CD4-positive, alpha-beta memory T cell (primary cell): ENCODE measurements around the gene RNF167. TPM values are rescaled to one million over a fixed set of nuclear protein-coding genes. Genes with fewer than 3 reads are reported as not detected.
A peak's percentile ranks its signal among the peaks of the same experiment; 100 is the strongest.

Experiments
- CTCF ChIA-PET: fragments of 350-600 bp; sonication (Branson Sonifier 250); formaldehyde crosslinking; loops from one replicate; lab custom pipeline; 2021; ENCODE audit warnings: inconsistent platforms; ENCODE audit not compliant: partially characterized antibody; lab: Charles Lee
- POLR2A ChIA-PET: fragments of 350-600 bp; sonication (Branson Sonifier 250); formaldehyde crosslinking; loops from one replicate; lab custom pipeline; 2021; ENCODE audit not compliant: partially characterized antibody; lab: Charles Lee
- DNase-seq, 5 donors: peaks; one replicate each; pipeline versions ENCODE4 v3.0.0 to v3.0.0-alpha.2; 2020 to 2022; ENCODE audit warnings: mixed read lengths in 1 of 5
- H3K27ac ChIP-seq: one replicate; pipeline ENCODE4 v1.7.0; 2013; ENCODE audit warnings: low read depth, low read length
- H3K27me3 ChIP-seq: 2 replicates; pipeline ENCODE4 v1.7.0; 2013; ENCODE audit warnings: mild to moderate bottlenecking, low read length, moderate library complexity; ENCODE audit not compliant: insufficient read depth
- H3K36me3 ChIP-seq: 2 replicates; pipeline ENCODE4 v1.7.0; 2013; ENCODE audit warnings: mild to moderate bottlenecking, low read length, moderate library complexity; ENCODE audit not compliant: insufficient read depth
- H3K4me1 ChIP-seq: 2 replicates; pipeline ENCODE4 v1.7.0; 2013; ENCODE audit warnings: mild to moderate bottlenecking, low read length, moderate library complexity; ENCODE audit not compliant: insufficient read depth
- H3K4me3 ChIP-seq, 2 donors: one replicate each; pipeline ENCODE4 v1.7.0; 2013; ENCODE audit warnings: low read length in 2 of 2, mild to moderate bottlenecking in 1 of 2
- H3K9me3 ChIP-seq, 2 donors: one replicate each; pipeline ENCODE4 v1.7.0; 2013; ENCODE audit warnings: low read length in 2 of 2, control low read depth in 1 of 2; ENCODE audit not compliant: control insufficient read depth in 1 of 2
- H3K27ac Mint-ChIP-seq, 7 donors: one replicate each; pipeline ENCODE4 v1.8.0; 2020 to 2021; ENCODE audit warnings: mixed read lengths in 7 of 7, mild to moderate bottlenecking in 6 of 7, inconsistent platforms in 3 of 7, moderate library complexity in 3 of 7
- H3K27me3 Mint-ChIP-seq, 2 donors: one replicate each; pipeline ENCODE4 v1.8.0; 2020 to 2021; ENCODE audit warnings: mixed read lengths in 2 of 2
- H3K36me3 Mint-ChIP-seq, 2 donors: one replicate each; pipeline ENCODE4 v1.8.0; 2020 to 2021; ENCODE audit warnings: mixed read lengths in 2 of 2, inconsistent platforms in 1 of 2, mild to moderate bottlenecking in 1 of 2
- H3K4me1 Mint-ChIP-seq, 4 donors: one replicate each; pipeline ENCODE4 v1.8.0; 2020 to 2021; ENCODE audit warnings: mixed read lengths in 4 of 4, mild to moderate bottlenecking in 1 of 4
- H3K4me3 Mint-ChIP-seq, 8 donors: one replicate each; pipeline ENCODE4 v1.8.0; 2020 to 2021; ENCODE audit warnings: mixed read lengths in 8 of 8, mild to moderate bottlenecking in 7 of 8, moderate library complexity in 6 of 8, inconsistent platforms in 3 of 8
- H3K9me3 Mint-ChIP-seq, 8 donors: one replicate each; pipeline ENCODE4 v1.8.0; 2020 to 2021; ENCODE audit warnings: mixed read lengths in 8 of 8, mild to moderate bottlenecking in 5 of 8, inconsistent platforms in 3 of 8, moderate library complexity in 1 of 8
- intact Hi-C: fragments of 100-400 bp; cut with micrococcal nuclease; formaldehyde crosslinking; loops from one replicate; pipeline ENCODE4 v1.15.1; 2023
- polyA plus RNA-seq, 2 donors: library from polyadenylated mRNA; unstranded; fragments of 300-500 nt; fragmentation: Illumina TruSeq; gene quantifications; one replicate each; pipeline ENCODE4 v1.2.3, GENCODE V29; 2021
- total RNA-seq, 2 experiments: library from RNA; stranded (reverse); gene quantifications; one replicate each; pipeline ENCODE4 v1.2.3, GENCODE V29; 2021

RNF167 gene
- total and polyA plus RNA-seq, 4 experiments from 2014 or later: 52.4 to 172 (median 108) TPM

DNA sequence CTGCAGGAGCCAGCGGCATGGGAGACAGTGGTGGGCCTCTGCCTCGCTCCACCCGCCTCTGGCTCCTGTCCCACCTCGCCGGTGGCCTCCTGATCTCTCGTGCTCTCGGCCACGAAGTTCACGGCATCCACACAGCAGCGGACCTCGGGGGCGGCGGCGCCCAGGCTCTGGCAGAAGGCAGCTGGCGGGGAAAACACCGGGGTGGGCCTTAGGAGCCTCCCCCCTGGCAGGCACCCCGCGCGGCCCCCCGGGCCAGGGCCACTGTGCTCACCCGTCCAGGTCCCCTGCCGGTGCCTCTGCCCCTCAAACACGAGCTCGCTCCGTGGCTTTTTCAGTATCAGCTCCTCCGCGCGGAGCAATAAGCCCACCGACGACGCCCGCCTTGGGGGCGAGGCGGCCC, 41.1 kb upstream of the RNF167 start:
- Mint-ChIP-seq H3K4me3 (peak overlapping the region; percentile 65 to 97 (median 80)), H3K36me3 (peaks cover 11 to 29% of the 10 kb centered on the region in 2 donors), H3K4me1 (peaks cover 19 to 48% (median 34%) of the 10 kb centered on the region in 4 donors), H3K27me3 (peaks cover 0 to 2% of the 10 kb centered on the region in 2 donors), H3K27ac (peak overlapping the region in 4 of 7 donors; percentile 77 to 97 (median 92)), H3K9me3 (no peaks in the 10 kb centered on the region)
- Histone ChIP-seq H3K4me1 (peaks cover 39% of the 10 kb centered on the region), H3K27ac (peak overlapping the region; percentile 67), H3K4me3 (peak overlapping the region; percentile 54 to 63), H3K27me3 (no peaks in the 10 kb centered on the region), H3K9me3 (no peaks in the 10 kb centered on the region), H3K36me3 (peaks cover 22% of the 10 kb centered on the region)
- intact Hi-C loops: loop anchor here (2.0 kb wide), 2 partner anchors 102 to 188 kb away; partner anchors contain the start of genes ARRB2 and PSMB6
- POLR2A ChIA-PET: interaction anchor here (0.8 to 5.7 kb wide), 18 partner anchors 9 to 197 kb away, joined by 3 to 40 read pairs (median 4); partner anchors contain the start of genes ARRB2, CAMTA2, PELP1 and PFN1
- CTCF ChIA-PET: interaction anchor here (1.0 to 4.9 kb wide), 6 partner anchors 10 to 196 kb away, joined by 3 to 23 read pairs (median 8); partner anchors contain the start of genes ARRB2 and GLTPD2
- no peak for DNase-seq

DNA sequence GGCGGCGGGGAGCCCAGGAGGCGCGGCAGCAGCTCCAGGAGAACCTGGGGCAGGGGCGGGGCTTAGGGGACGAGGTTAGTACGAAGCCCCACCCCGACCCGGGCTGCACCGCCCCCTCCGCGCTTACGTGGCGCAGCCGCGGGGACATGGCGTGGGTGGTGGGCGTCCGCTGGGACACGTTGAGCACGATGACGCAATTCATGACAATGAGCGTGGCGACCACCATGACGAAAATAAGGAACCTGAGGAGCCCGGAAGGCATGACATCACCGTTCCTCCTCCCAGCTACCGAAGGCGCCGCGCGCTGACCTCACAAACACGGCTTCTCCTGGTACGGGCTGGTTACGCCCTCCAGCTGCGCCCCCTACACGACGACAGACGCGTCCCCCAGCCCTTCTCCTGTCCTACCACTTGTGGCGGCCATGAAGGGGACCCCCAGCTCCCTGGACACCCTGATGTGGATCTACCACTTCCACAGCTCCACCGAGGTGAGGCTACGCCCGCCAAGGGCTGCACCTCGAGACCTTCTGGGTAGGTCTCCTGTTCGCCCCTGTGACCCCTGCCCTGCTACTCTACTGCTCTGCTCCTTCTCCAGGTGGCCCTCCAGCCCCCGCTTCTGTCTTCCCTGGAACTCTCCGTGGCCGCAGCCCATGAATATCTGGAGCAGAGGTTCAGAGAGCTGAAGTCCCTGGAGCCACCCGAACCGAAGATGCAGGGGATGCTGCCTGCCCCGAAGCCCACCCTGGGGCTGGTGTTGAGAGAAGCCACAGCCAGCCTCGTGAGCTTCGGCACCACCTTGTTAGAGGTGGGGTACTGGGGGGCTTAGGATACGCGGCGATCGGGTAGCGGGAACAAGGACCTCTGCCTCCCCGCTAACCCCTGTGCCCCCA, 40.5 kb upstream of the RNF167 start, which contains the start of gene C17orf107:
C17orf107 (plus strand) TSS at position 196 of the 890 bp plus-strand sequence; CDS start at position 423, 227 bp downstream.
- no peaks in the 10 kb centered on the region for H3K9me3 ChIP-seq
- Mint-ChIP-seq H3K4me1 (peaks cover 19 to 48% (median 34%) of the 10 kb centered on the region in 4 donors), H3K27ac (peak within 1 kb of the TSS; percentile 94 to 99 (median 98)), H3K36me3 (peaks cover 11 to 25% of the 10 kb centered on the region in 2 donors), H3K4me3 (peak within 1 kb of the TSS; percentile 81 to 97 (median 92)), H3K9me3 (no peaks in the 10 kb centered on the region), H3K27me3 (peaks cover 0 to 2% of the 10 kb centered on the region in 2 donors)
- POLR2A ChIA-PET: interaction anchor here (0.8 to 5.7 kb wide), 21 partner anchors 8 to 198 kb away, joined by 3 to 40 read pairs (median 4); partner anchors contain the start of genes ARRB2, CAMTA2, INCA1 and PELP1
- intact Hi-C loops: loop anchor here (2.0 to 5.0 kb wide), 3 partner anchors 103 to 332 kb away; partner anchors contain the start of genes ARRB2 and PSMB6
- DNase-seq: peak; percentile 88 to 98 (median 92)
- CTCF ChIA-PET: interaction anchor here (0.6 to 4.9 kb wide), 11 partner anchors 10 to 296 kb away, joined by 3 to 23 read pairs (median 3); partner anchors contain the start of genes ARRB2, GLTPD2 and SPAG7
- peak within 1 kb of the TSS; percentile 54 to 63 for H3K4me3 ChIP-seq
- peak within 1 kb of the TSS; percentile 67 for H3K27ac ChIP-seq
- H3K27me3 ChIP-seq: no peaks in the 10 kb centered on the region
- H3K36me3 ChIP-seq: peaks cover 15% of the 10 kb centered on the region
- H3K4me1 ChIP-seq: peaks cover 39% of the 10 kb centered on the region

DNA sequence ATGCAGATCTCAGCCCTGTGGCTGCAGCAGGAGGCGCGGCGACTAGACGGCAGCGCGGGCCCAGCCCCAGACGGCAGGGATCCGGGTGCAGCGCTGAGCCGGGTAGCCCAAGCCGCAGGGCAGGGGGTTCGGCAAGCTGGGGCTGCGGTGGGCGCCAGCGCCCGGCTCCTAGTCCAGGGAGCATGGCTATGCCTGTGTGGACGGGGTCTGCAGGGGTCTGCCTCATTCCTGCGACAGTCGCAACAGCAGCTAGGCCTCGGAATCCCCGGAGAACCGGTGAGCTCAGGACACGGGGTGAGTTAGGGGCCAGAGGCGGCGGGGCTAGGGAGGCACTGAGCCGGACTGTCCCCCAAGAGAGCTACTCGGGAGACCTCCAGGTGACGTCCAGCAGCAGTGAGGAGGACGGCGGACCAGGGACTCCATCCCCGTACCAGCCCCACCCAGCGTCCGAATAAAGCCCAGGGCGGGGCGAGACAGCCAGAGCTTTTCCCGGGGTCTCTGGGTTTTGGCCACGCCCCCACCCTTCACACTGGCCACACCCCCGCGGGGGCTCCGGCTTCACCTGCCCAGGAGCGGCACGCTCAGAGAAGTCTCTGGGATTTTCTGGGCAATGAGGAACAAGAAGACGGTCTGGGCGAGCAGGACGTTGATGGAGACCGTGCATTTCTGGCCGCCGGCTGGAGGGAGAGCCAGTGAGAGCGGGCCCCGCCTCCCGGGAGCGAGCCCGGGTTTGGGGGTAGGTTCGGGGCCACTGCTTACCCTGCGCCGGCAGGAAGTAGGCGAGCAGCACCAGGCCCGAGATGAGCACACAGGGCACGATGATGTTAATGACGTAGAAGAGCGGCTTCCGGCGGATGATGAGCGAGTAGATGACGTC, 39.6 kb upstream of the RNF167 start:
- H3K27me3 ChIP-seq: no peaks in the 10 kb centered on the region
- Mint-ChIP-seq H3K9me3 (no peaks in the 10 kb centered on the region), H3K27me3 (peaks cover 0 to 2% of the 10 kb centered on the region in 2 donors), H3K4me3 (peak overlapping the region; percentile 81 to 97 (median 92)), H3K4me1 (peaks cover 19 to 48% (median 34%) of the 10 kb centered on the region in 4 donors), H3K27ac (peak overlapping the region; percentile 94 to 99 (median 98)), H3K36me3 (peaks cover 9 to 18% of the 10 kb centered on the region in 2 donors)
- peak overlapping the region; percentile 67 for H3K27ac ChIP-seq
- intact Hi-C loops: loop anchor here (5.0 kb wide), 1 partner anchor 333 kb away; no protein-coding TSS in a partner anchor
- ChIA-PET POLR2A (interaction anchor here (1.2 to 5.7 kb wide), 15 partner anchors 9 to 197 kb away, joined by 3 to 40 read pairs (median 10); partner anchors contain the start of genes INCA1, PELP1, PFN1 and PSMB6), CTCF (interaction anchor here (0.6 to 4.9 kb wide), 12 partner anchors 9 to 295 kb away, joined by 3 to 23 read pairs (median 3); partner anchors contain the start of genes ARRB2, GLTPD2 and SPAG7)
- DNase-seq: peak; percentile 73 to 88 (median 82)
- peaks cover 6% of the 10 kb centered on the region for H3K36me3 ChIP-seq
- peak overlapping the region in 1 of 2 donors; percentile 63 for H3K4me3 ChIP-seq
- no peaks in the 10 kb centered on the region for H3K9me3 ChIP-seq
- peaks cover 39% of the 10 kb centered on the region for H3K4me1 ChIP-seq

DNA sequence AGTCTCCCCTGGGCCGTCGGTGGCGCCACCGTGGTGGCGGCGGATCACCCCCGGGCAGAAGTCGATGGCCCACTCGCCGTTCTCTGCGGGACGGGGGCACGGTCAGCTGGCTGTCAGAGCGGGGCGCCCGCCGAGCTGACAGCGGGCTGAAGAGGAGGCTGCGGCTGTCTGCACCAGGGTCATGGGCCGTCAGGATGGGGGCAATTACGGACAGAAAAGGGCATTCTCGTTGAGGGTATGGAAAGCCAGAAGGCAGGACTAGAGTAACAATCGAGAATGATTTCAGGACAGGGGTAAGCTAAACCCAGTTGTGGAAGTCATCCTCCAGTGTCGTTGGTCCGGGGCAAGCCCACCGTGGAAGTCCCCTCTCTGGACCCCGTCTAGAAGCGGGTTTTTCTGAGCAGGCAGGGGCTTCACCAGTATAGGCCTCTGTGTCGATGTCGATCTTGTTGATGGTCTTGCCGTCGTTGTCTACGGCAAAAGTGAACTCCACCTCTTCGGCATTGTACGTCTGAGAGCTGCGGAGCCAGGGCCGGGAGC, 38.9 kb upstream of the RNF167 start:
- ChIA-PET POLR2A (interaction anchor here (1.1 to 5.7 kb wide), 8 partner anchors 11 to 197 kb away, joined by 3 to 40 read pairs (median 15); partner anchors contain the start of genes PELP1, PFN1, RNF167 and SLC25A11), CTCF (interaction anchor here (1.0 to 4.9 kb wide), 8 partner anchors 8 to 192 kb away, joined by 3 to 23 read pairs (median 10); partner anchors contain the start of genes ARRB2, CAMTA2, GLTPD2 and SPAG7)
- Histone ChIP-seq H3K36me3 (no peaks in the 10 kb centered on the region), H3K27ac (peak overlapping the region; percentile 37), H3K4me3 (no peak overlapping the region), H3K27me3 (no peaks in the 10 kb centered on the region), H3K9me3 (no peaks in the 10 kb centered on the region), H3K4me1 (peaks cover 39% of the 10 kb centered on the region)
- Mint-ChIP-seq H3K27ac (peak overlapping the region; percentile 88 to 99 (median 97)), H3K27me3 (peaks cover 0 to 2% of the 10 kb centered on the region in 2 donors), H3K9me3 (no peaks in the 10 kb centered on the region), H3K36me3 (peaks cover 1 to 11% of the 10 kb centered on the region in 2 donors), H3K4me3 (peak overlapping the region; percentile 78 to 90 (median 82)), H3K4me1 (peaks cover 19 to 48% (median 34%) of the 10 kb centered on the region in 4 donors)
- DNase-seq: peak in 1 of 5 donors; percentile 32
- intact Hi-C loops: loop anchor here (5.0 kb wide), 1 partner anchor 334 kb away; no protein-coding TSS in a partner anchor

DNA sequence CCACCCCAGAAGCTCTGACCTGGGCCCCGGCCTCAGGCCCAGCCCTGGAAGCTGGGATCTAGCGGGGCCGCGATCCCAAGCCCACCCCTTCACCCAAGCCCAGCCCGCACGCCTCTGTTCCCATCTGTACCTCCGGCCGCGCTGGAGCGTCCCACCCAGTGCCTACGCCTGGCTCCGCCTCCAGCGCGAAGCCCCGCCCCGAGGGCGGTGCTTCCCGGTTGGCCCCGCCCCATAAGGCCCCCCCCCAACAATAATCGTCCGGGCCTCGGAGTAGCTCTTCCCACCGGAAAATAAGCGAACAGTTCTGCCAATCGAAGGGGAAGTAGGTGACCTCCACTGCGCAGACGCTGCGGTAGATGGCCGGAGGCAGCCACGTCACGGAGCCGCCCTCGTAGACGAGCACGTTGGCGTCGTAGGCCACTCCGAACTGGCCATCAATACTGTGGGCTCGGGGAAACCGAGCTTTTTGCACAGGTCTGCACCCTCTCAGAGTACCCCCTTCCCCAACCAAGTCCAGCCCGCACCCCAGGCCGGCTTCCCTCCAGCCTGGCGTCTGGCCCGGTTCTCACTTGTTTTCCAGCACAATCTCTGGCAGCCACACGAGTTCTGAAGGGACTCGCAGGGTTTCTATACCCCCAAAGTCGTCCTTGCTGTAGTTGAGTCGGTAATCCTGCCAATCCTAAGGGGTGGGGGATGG, 38.3 kb upstream of the RNF167 start:
- Mint-ChIP-seq H3K36me3 (peaks cover 0 to 6% of the 10 kb centered on the region in 2 donors), H3K27me3 (peaks cover 0 to 2% of the 10 kb centered on the region in 2 donors), H3K9me3 (no peaks in the 10 kb centered on the region), H3K27ac (peak overlapping the region; percentile 88 to 99 (median 97)), H3K4me3 (peak overlapping the region in 5 of 8 donors; percentile 5 to 82 (median 45)), H3K4me1 (peaks cover 19 to 48% (median 34%) of the 10 kb centered on the region in 4 donors)
- no peaks in the 10 kb centered on the region for H3K36me3 ChIP-seq
- ChIA-PET CTCF (interaction anchor here (0.8 to 4.9 kb wide), 12 partner anchors 11 to 192 kb away, joined by 3 to 23 read pairs (median 4); partner anchors contain the start of genes ARRB2, CAMTA2, GLTPD2 and PSMB6), POLR2A (interaction anchor here (1.0 to 5.7 kb wide), 6 partner anchors 11 to 193 kb away, joined by 3 to 40 read pairs (median 15); partner anchors contain the start of genes PFN1, RNF167 and SLC25A11)
- H3K27me3 ChIP-seq: no peaks in the 10 kb centered on the region
- DNase-seq: peak in 2 of 5 donors; percentile 28 to 41
- no peaks in the 10 kb centered on the region for H3K9me3 ChIP-seq
- peak overlapping the region; percentile 37 for H3K27ac ChIP-seq
- peaks cover 39% of the 10 kb centered on the region for H3K4me1 ChIP-seq
- intact Hi-C loops: loop anchor here (2.0 to 5.0 kb wide), 2 partner anchors 39 to 334 kb away; partner anchors contain the start of genes RNF167 and SLC25A11
- H3K4me3 ChIP-seq: no peak overlapping the region
